ENCODE measurements around the gene GPR35. TPM values are rescaled to one million over a fixed set of nuclear protein-coding genes. Genes with fewer than 3 reads are reported as not detected.
A peak's percentile ranks its signal among the peaks of the same experiment; 100 is the strongest.

GPR35 gene
- total RNA-seq, 1 experiment from 2014 or later: 0.11 TPM

- no peak for DNase-seq (ENCODE audit: low read depth)
These were observed 12.6 kb downstream of the GPR35 start for GRCh38 chr2:240637901-240638345.

GRCh38 chr2:240638512-240639160 is 13.4 kb downstream of the GPR35 start:
- peak; percentile 41 for DNase-seq (ENCODE audit: low read depth)

- DNase-seq (ENCODE audit: low read depth): no peak
These were observed 14.3 kb downstream of the GPR35 start for GRCh38 chr2:240639566-240639965.

- peak; percentile 6 for DNase-seq (ENCODE audit: low read depth)
These were observed 15.7 kb downstream of the GPR35 start for GRCh38 chr2:240640939-240641338.

- no peak for DNase-seq (ENCODE audit: low read depth)
These were observed 17.0 kb downstream of the GPR35 start for GRCh38 chr2:240642061-240642805.

- no peak for DNase-seq (ENCODE audit: low read depth)
These were observed 17.5 kb downstream of the GPR35 start for GRCh38 chr2:240642806-240643092.

GRCh38 chr2:240643093-240643810 is 18.0 kb downstream of the GPR35 start:
- DNase-seq (ENCODE audit: low read depth): no peak

GRCh38 chr2:240643811-240644150 is 18.5 kb downstream of the GPR35 start:
- no peak for DNase-seq (ENCODE audit: low read depth)

GRCh38 chr2:240644171-240644651 is 18.9 kb downstream of the GPR35 start:
- no peak for DNase-seq (ENCODE audit: low read depth)

GRCh38 chr2:240644859-240645301 is 19.6 kb downstream of the GPR35 start:
- no peak for DNase-seq (ENCODE audit: low read depth)

- DNase-seq (ENCODE audit: low read depth): no peak
These were observed 20.1 kb downstream of the GPR35 start for GRCh38 chr2:240645346-240645745.

GRCh38 chr2:240645801-240646175 is 20.5 kb downstream of the GPR35 start:
- no peak for DNase-seq (ENCODE audit: low read depth)

- no peak for DNase-seq (ENCODE audit: low read depth)
These were observed 21.1 kb downstream of the GPR35 start for GRCh38 chr2:240646176-240646899.

- no peak for DNase-seq (ENCODE audit: low read depth)
These were observed 21.7 kb downstream of the GPR35 start for GRCh38 chr2:240646900-240647502.

- DNase-seq (ENCODE audit: low read depth): no peak
These were observed 22.3 kb downstream of the GPR35 start for GRCh38 chr2:240647503-240648154.

- no peak for DNase-seq (ENCODE audit: low read depth)
These were observed 22.9 kb downstream of the GPR35 start for GRCh38 chr2:240648155-240648649.

GRCh38 chr2:240648650-240649275 is 23.5 kb downstream of the GPR35 start:
- no peak for DNase-seq (ENCODE audit: low read depth)

GRCh38 chr2:240649331-240649730 is 24.1 kb downstream of the GPR35 start:
- DNase-seq (ENCODE audit: low read depth): no peak

GRCh38 chr2:240650254-240650965 is 25.1 kb downstream of the GPR35 start:
- no peak for DNase-seq (ENCODE audit: low read depth)

- DNase-seq (ENCODE audit: low read depth): no peak
These were observed 25.9 kb downstream of the GPR35 start for GRCh38 chr2:240651185-240651584.

All from LHCN-M2 (cell line).